K562 (cell line): ENCODE data around the gene C2CD2L. TPM values are rescaled to one million over a fixed set of nuclear protein-coding genes. Genes with fewer than 3 reads are reported as not detected.

ENCODE experiments used
- FOXP1 ChIP-seq: sonication (generic); formaldehyde crosslinking; IDR thresholded peaks from 2 replicates; pipeline ENCODE4 v1.8.0; 2022; ENCODE audit warnings: mild to moderate bottlenecking, missing genetic modification reagents
- HINFP ChIP-seq: fragments of 450-650 bp; conservative IDR thresholded peaks from 2 replicates; pipeline ENCODE4 v1.6.1; 2016; ENCODE audit warnings: missing genetic modification characterization, low read depth, mild to moderate bottlenecking, control low read depth, missing compliant biosample characterization
- HSF4 ChIP-seq: fragments of 250-450 bp; sonication (Bioruptor Pico); IDR thresholded peaks from 2 replicates; pipeline ENCODE4 v2.1.2; 2022; ENCODE audit warnings: mild to moderate bottlenecking, moderate library complexity, borderline replicate concordance
- JUN ChIP-seq, 2 experiments: sonication (generic) in 1 of 2; formaldehyde crosslinking in 1 of 2; IDR thresholded peaks; 2 replicates each; pipeline versions ENCODE4 v1.6.1 to v1.8.0; 2012 to 2022; ENCODE audit warnings: borderline replicate concordance in 2 of 2, mild to moderate bottlenecking in 2 of 2, improper control_type of control experiment in 1 of 2, low read depth in 1 of 2, low read length in 1 of 2, missing genetic modification reagents in 1 of 2
- MECOM ChIP-seq: fragments of 250-450 bp; sonication (Bioruptor Pico); IDR thresholded peaks from 2 replicates; pipeline ENCODE4 v1.8.0; 2022; ENCODE audit warnings: inconsistent platforms
- NFE2 ChIP-seq: IDR thresholded peaks from 2 replicates; pipeline ENCODE4 v1.6.1; 2014; ENCODE audit warnings: antibody characterized with exemption, low read depth
- POLR3A ChIP-seq: IDR thresholded peaks from 2 replicates; pipeline ENCODE4 v1.6.1; 2011; ENCODE audit warnings: borderline replicate concordance, mild to moderate bottlenecking, moderate library complexity; ENCODE audit not compliant: insufficient read length, insufficient read depth; ENCODE audit errors: extremely low read depth
- RUNX1 ChIP-seq: sonication (generic); IDR thresholded peaks from 2 replicates; pipeline ENCODE4 v1.6.1; 2016; ENCODE audit warnings: antibody characterized with exemption, low read depth
- SPI1 ChIP-seq: IDR thresholded peaks from 2 replicates; pipeline ENCODE4 v1.6.1; 2011; ENCODE audit warnings: low read depth, low read length, control low read depth, borderline replicate concordance
- WHSC1 ChIP-seq: IDR thresholded peaks from one replicate; pipeline ENCODE4 v1.6.1; 2012; ENCODE audit warnings: low read length, control low read depth, inconsistent platforms
- ZBED1 ChIP-seq: IDR thresholded peaks from 2 replicates; pipeline ENCODE4 v1.6.1; 2014
- ZBTB17 ChIP-seq: fragments of 450-650 bp; formaldehyde crosslinking; IDR thresholded peaks from 2 replicates; pipeline ENCODE4 v1.4.0; 2020; ENCODE audit warnings: mild to moderate bottlenecking
- ZNF174 ChIP-seq: fragments of 250-450 bp; sonication (Bioruptor Pico); IDR thresholded peaks from 2 replicates; pipeline ENCODE4 v1.4.0; 2020; ENCODE audit warnings: mild to moderate bottlenecking
- ZNF274 ChIP-seq: IDR thresholded peaks from 2 replicates; pipeline ENCODE4 v1.6.1; 2011; ENCODE audit warnings: low read depth, mild to moderate bottlenecking, low read length, moderate library complexity, borderline replicate concordance
- polyA plus RNA-seq, 8 experiments: library from polyadenylated mRNA; depleted of rRNA in 4 of 8; stranded (reverse) in 5 of 8; unstranded in 3 of 8; fragments of >200 nt; fragmentation: Nextera tagmentation in 2 of 8; fragmentation: Illumina TruSeq in 1 of 8; extraction: Ambion mirVana in 2 of 8; extraction: Trizol in 1 of 8; gene quantifications; 2 replicates each; pipeline versions ENCODE4 v1.2.1 to v1.2.3, GENCODE V29; 2011 to 2014; ENCODE audit warnings: inconsistent platforms in 1 of 8, missing spikeins in 1 of 8
- total RNA-seq, 7 experiments: library from RNA; depleted of rRNA in 6 of 7; stranded (reverse); fragments of >200 nt in 6 of 7; fragmentation: Illumina TruSeq in 2 of 7; extraction: Trizol in 2 of 7; gene quantifications; 2 replicates each; pipeline versions ENCODE4 v1.2.1 to v1.2.3, GENCODE V29; 2011 to 2021; ENCODE audit warnings: low replicate concordance in 1 of 7
- TF ChIP-seq, protein P1 (sequence below), 2 experiments: fragments of 450-650 bp in 1 of 2; sonication (generic) in 1 of 2; formaldehyde crosslinking in 1 of 2; IDR thresholded peaks; 2 replicates each; pipeline versions ENCODE4 v1.7.1 to v1.9.0; 2016 to 2022; ENCODE audit warnings: inconsistent platforms in 1 of 2, mild to moderate bottlenecking in 1 of 2, missing genetic modification reagents in 1 of 2

The C2CD2L gene
- total and polyA plus RNA-seq, 9 of the 15 experiments (the other 6 are each of a cell fraction or from before 2014, with no cell fraction given): 0.66 to 41.2 (median 14.8) TPM

- TF ChIP-seq, protein P1, sequence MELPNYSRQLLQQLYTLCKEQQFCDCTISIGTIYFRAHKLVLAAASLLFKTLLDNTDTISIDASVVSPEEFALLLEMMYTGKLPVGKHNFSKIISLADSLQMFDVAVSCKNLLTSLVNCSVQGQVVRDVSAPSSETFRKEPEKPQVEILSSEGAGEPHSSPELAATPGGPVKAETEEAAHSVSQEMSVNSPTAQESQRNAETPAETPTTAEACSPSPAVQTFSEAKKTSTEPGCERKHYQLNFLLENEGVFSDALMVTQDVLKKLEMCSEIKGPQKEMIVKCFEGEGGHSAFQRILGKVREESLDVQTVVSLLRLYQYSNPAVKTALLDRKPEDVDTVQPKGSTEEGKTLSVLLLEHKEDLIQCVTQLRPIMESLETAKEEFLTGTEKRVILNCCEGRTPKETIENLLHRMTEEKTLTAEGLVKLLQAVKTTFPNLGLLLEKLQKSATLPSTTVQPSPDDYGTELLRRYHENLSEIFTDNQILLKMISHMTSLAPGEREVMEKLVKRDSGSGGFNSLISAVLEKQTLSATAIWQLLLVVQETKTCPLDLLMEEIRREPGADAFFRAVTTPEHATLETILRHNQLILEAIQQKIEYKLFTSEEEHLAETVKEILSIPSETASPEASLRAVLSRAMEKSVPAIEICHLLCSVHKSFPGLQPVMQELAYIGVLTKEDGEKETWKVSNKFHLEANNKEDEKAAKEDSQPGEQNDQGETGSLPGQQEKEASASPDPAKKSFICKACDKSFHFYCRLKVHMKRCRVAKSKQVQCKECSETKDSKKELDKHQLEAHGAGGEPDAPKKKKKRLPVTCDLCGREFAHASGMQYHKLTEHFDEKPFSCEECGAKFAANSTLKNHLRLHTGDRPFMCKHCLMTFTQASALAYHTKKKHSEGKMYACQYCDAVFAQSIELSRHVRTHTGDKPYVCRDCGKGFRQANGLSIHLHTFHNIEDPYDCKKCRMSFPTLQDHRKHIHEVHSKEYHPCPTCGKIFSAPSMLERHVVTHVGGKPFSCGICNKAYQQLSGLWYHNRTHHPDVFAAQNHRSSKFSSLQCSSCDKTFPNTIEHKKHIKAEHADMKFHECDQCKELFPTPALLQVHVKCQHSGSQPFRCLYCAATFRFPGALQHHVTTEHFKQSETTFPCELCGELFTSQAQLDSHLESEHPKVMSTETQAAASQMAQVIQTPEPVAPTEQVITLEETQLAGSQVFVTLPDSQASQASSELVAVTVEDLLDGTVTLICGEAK (IDR thresholded peaks at IDR 0.05): peak; percentile 98
- TF ChIP-seq, protein P1 (CRISPR knock-in tag; IDR thresholded peaks at IDR 0.05): no peak
- TF ChIP-seq HSF4 (CRISPR knock-in tag) (no peak), ZBED1 (no peak), RUNX1 (no peak), MECOM (CRISPR knock-in tag) (no peak), ZNF174 (no peak; the same call in 1 of the 2 replicates), SPI1 (peak; percentile 65; the same call in 1 of the 2 replicates), HINFP (tag) (no peak), NFE2 (no peak), FOXP1 (no peak), ZNF274 (no peak), JUN (IDR thresholded peaks at IDR 0.05; ENCODE audit: borderline replicate concordance, low read depth, low read length) (peak; percentile 55; the same call in 1 of the 2 replicates), JUN (CRISPR knock-in tag; IDR thresholded peaks at IDR 0.05; ENCODE audit: borderline replicate concordance) (no peak), POLR3A (no peak), ZBTB17 (CRISPR knock-in tag) (peak; percentile 78; the same call in 1 of the 2 replicates), WHSC1 (no peak)
Measured at GRCh38 chr11:119101759-119102423, 5.3 kb upstream of the C2CD2L start, which contains the start of gene DPAGT1 (continued).
